Smooth muscle cell (in vitro differentiated cells): ENCODE data around the gene ASTN1. TPM values are rescaled to one million over a fixed set of nuclear protein-coding genes. Genes with fewer than 3 reads are reported as not detected.

Experiments used
- DNase-seq: peaks from one replicate; lab custom pipeline; 2025; ENCODE audit not compliant: unreplicated experiment; lab: John Stamatoyannopoulos, UW
- H2AFZ ChIP-seq: fragments of 200-600 bp; sonication (generic); 2 replicates; pipeline ENCODE4 v1.6.0; 2016; ENCODE audit warnings: antibody characterized with exemption, low read depth, mild to moderate bottlenecking
- H3F3A ChIP-seq: fragments of 200-600 bp; sonication (generic); 2 replicates; pipeline ENCODE4 v1.6.0; 2017; ENCODE audit warnings: antibody characterized with exemption, low read depth
- H3K27ac ChIP-seq: fragments of 200-600 bp; sonication (generic); 2 replicates; pipeline ENCODE4 v1.5.1; 2016; ENCODE audit warnings: low read depth, mild to moderate bottlenecking
- H3K27me3 ChIP-seq: fragments of 200-600 bp; sonication (generic); 2 replicates; pipeline ENCODE4 v1.6.1; 2016; ENCODE audit warnings: low read depth, mild to moderate bottlenecking
- H3K36me3 ChIP-seq: fragments of 200-600 bp; sonication (generic); 2 replicates; pipeline ENCODE4 v1.5.1; 2016; ENCODE audit warnings: low read depth
- H3K4me1 ChIP-seq: fragments of 200-600 bp; sonication (generic); 2 replicates; pipeline ENCODE4 v1.5.1; 2016; ENCODE audit warnings: low read depth
- H3K4me2 ChIP-seq: fragments of 200-600 bp; sonication (generic); 2 replicates; pipeline ENCODE4 v1.6.0; 2016; ENCODE audit warnings: mild to moderate bottlenecking
- H3K4me3 ChIP-seq: fragments of 200-600 bp; sonication (generic); 2 replicates; pipeline ENCODE4 v1.5.1; 2016; ENCODE audit warnings: mild to moderate bottlenecking
- H3K79me2 ChIP-seq: fragments of 200-600 bp; sonication (generic); 2 replicates; pipeline ENCODE4 v1.6.0; 2016; ENCODE audit warnings: low read depth, mild to moderate bottlenecking
- H3K9ac ChIP-seq: fragments of 200-600 bp; sonication (generic); 2 replicates; pipeline ENCODE4 v1.6.0; 2016; ENCODE audit warnings: low read depth
- H3K9me3 ChIP-seq: fragments of 200-600 bp; sonication (generic); replicated peaks from 2 replicates; pipeline ENCODE4 v1.5.1; 2016; ENCODE audit warnings: low read depth
- H4K20me1 ChIP-seq: fragments of 200-600 bp; sonication (generic); 2 replicates; pipeline ENCODE4 v1.6.0; 2016; ENCODE audit warnings: low read depth
- WGBS: methylation state at CpG from one replicate; pipeline ENCODE4 v1.1.7; 2016; ENCODE audit warnings: low lambda C conversion rate; 5-methylcytosine and 5-hydroxymethylcytosine counted together
- polyA plus RNA-seq: library from polyadenylated mRNA; unstranded; fragments of >200 nt; fragmentation: Nextera tagmentation; extraction: Ambion mirVana; gene quantifications from 2 replicates; pipeline ENCODE4 v1.2.1, GENCODE V29; 2016
- total RNA-seq: library from RNA; depleted of rRNA; stranded (reverse); fragments of >200 nt; gene quantifications from 2 replicates; pipeline ENCODE4 v1.2.3, GENCODE V29; 2014
- TF ChIP-seq, protein P1 (sequence below): fragments of 200-600 bp; sonication (generic); IDR thresholded peaks from 2 replicates; pipeline ENCODE4 v1.5.1; 2017; ENCODE audit warnings: borderline replicate concordance, mild to moderate bottlenecking, antibody characterized with exemption; ENCODE audit not compliant: insufficient read depth, poor library complexity, severe bottlenecking

ASTN1 gene
- total and polyA plus RNA-seq, 2 experiments from 2014 or later: 0.04 TPM; not detected in 1

DNA sequence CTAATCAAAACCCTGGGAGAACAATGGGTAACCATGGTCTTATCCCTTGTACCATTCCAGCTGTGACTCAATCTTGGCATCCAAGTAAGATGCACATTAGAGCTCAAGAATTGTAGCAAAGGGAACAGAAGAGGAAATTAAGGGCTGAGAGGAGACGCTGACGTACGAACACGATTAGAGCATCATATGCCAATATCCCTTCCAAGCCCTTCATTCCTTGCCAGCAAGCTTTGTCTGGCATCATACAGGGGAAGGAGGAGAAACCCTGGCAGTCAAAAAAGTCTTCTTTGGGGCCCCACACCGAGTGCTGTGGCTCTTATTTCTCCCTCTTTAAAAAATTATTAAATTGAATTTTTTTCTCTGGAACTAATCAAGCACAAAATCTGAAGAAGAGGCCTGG, 120.9 kb downstream of the ASTN1 start:
- peaks cover 3% of the 10 kb centered on the region for H3K27me3 ChIP-seq
- H3K36me3 ChIP-seq: no peaks in the 10 kb centered on the region
- WGBS: 89% methylated on average over 5 of the region's 5 CpGs
- no peak overlapping the region for H3K27ac ChIP-seq
- no peak overlapping the region for H3K9ac ChIP-seq
- H3K4me2 ChIP-seq: no peak overlapping the region
- H3F3A ChIP-seq: no peaks in the 10 kb centered on the region
- no peaks in the 10 kb centered on the region for H3K4me1 ChIP-seq
- no peak overlapping the region for H2AFZ ChIP-seq
- TF ChIP-seq, protein P1, sequence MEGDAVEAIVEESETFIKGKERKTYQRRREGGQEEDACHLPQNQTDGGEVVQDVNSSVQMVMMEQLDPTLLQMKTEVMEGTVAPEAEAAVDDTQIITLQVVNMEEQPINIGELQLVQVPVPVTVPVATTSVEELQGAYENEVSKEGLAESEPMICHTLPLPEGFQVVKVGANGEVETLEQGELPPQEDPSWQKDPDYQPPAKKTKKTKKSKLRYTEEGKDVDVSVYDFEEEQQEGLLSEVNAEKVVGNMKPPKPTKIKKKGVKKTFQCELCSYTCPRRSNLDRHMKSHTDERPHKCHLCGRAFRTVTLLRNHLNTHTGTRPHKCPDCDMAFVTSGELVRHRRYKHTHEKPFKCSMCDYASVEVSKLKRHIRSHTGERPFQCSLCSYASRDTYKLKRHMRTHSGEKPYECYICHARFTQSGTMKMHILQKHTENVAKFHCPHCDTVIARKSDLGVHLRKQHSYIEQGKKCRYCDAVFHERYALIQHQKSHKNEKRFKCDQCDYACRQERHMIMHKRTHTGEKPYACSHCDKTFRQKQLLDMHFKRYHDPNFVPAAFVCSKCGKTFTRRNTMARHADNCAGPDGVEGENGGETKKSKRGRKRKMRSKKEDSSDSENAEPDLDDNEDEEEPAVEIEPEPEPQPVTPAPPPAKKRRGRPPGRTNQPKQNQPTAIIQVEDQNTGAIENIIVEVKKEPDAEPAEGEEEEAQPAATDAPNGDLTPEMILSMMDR: no peak
- DNase-seq: no peak
- no peaks in the 10 kb centered on the region for H3K79me2 ChIP-seq
- no peak overlapping the region for H3K4me3 ChIP-seq
- no peaks in the 10 kb centered on the region for H3K9me3 ChIP-seq
- no peaks in the 10 kb centered on the region for H4K20me1 ChIP-seq

DNA sequence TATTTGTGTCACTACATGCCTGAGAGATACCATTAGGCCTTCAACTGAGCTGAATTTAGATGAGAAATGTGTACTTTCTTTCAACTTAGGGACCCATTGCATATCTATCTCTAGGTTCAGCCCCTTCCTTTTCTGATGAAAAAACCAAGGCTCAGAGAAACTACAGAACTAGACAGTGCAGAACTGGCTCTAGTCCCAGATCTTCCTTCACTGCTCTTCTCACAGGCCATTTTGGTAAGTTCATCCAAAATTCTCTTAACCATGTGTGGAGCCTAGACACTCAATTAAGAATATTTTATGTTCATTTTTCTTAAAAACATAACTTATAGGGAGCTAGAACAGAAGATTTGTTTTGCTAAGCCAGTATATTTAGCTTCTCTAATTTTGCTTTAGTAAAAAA, 128.9 kb downstream of the ASTN1 start:
- H3K79me2 ChIP-seq: no peaks in the 10 kb centered on the region

GRCh38 chr1:177033628-177034027, 130.9 kb downstream of the ASTN1 start:
- H3K4me1 ChIP-seq: no peaks in the 10 kb centered on the region
- TF ChIP-seq, protein P1: no peak
- no peaks in the 10 kb centered on the region for H3K9me3 ChIP-seq
- no peak overlapping the region for H3K27ac ChIP-seq
- no peak overlapping the region for H3K9ac ChIP-seq
- DNase-seq: no peak
- H3K4me3 ChIP-seq: no peak overlapping the region
- no peak overlapping the region for H2AFZ ChIP-seq
- H3K79me2 ChIP-seq: no peaks in the 10 kb centered on the region
- H3K4me2 ChIP-seq: no peak overlapping the region
- no peaks in the 10 kb centered on the region for H3K27me3 ChIP-seq
- H3F3A ChIP-seq: no peaks in the 10 kb centered on the region
- H4K20me1 ChIP-seq: no peaks in the 10 kb centered on the region
- H3K36me3 ChIP-seq: no peaks in the 10 kb centered on the region
- WGBS: 71% methylated on average over 6 of the region's 6 CpGs

More for the DNA sequence above, 128.9 kb downstream of the ASTN1 start:
- no peak for DNase-seq
- H3K4me1 ChIP-seq: no peaks in the 10 kb centered on the region
- no peaks in the 10 kb centered on the region for H3K9me3 ChIP-seq
- H3K36me3 ChIP-seq: no peaks in the 10 kb centered on the region
- no peak overlapping the region for H3K9ac ChIP-seq
- no peak overlapping the region for H2AFZ ChIP-seq
- H4K20me1 ChIP-seq: no peaks in the 10 kb centered on the region
- H3K27ac ChIP-seq: no peak overlapping the region
- no peaks in the 10 kb centered on the region for H3F3A ChIP-seq
- no peaks in the 10 kb centered on the region for H3K27me3 ChIP-seq
- TF ChIP-seq, protein P1: no peak
- no peak overlapping the region for H3K4me2 ChIP-seq
- H3K4me3 ChIP-seq: no peak overlapping the region

DNA sequence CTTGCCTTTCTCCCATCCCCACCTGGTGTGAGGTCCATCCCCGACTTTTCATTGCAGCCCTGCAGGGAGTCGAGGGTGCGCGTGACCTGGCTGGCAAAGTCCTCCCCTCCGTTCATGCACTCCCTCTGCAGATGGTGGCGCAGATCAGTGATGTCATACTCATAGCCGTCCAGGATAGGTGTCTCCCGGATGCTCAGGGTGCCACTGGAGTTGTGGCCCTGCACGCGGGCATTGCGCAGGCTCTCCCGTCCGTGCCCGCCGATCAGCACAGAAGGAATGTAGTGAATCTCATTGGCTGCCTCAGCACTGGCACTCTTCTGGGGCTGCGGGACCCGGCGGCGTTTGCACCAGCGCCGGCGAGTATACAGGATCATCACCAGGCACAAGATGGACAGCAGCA, 132.1 kb downstream of the ASTN1 start:
- no peak overlapping the region for H3K9ac ChIP-seq
- no peak overlapping the region for H2AFZ ChIP-seq
- no peaks in the 10 kb centered on the region for H3K27me3 ChIP-seq
- no peaks in the 10 kb centered on the region for H3K4me1 ChIP-seq
- DNase-seq: no peak
- no peaks in the 10 kb centered on the region for H3K9me3 ChIP-seq
- H3K27ac ChIP-seq: no peak overlapping the region
- TF ChIP-seq, protein P1: no peak
- no peaks in the 10 kb centered on the region for H3K36me3 ChIP-seq
- no peaks in the 10 kb centered on the region for H3K79me2 ChIP-seq
- H4K20me1 ChIP-seq: no peaks in the 10 kb centered on the region
- WGBS: 95% methylated on average over 22 of the region's 22 CpGs
- no peaks in the 10 kb centered on the region for H3F3A ChIP-seq
- H3K4me3 ChIP-seq: no peak overlapping the region
- no peak overlapping the region for H3K4me2 ChIP-seq
